GM18870 (cell line): ENCODE data around the gene ASGR1.

ENCODE experiments used
- ATAC-seq: cut with Tn5 transposase; IDR thresholded peaks from one replicate; pipeline ENCODE4 v1.9.1; 2021; ENCODE audit warnings: moderate library complexity; ENCODE audit not compliant: unreplicated experiment

Gene ASGR1

GRCh38 chr17:7216242-7217112 lies 37.3 kb upstream of the ASGR1 start:
- ATAC-seq: no peak

- ATAC-seq: no peak
These were observed 36.5 kb upstream of the ASGR1 start for GRCh38 chr17:7215652-7216180.

GRCh38 chr17:7215136-7215638 lies 36.0 kb upstream of the ASGR1 start:
- ATAC-seq: no peak

- ATAC-seq: peak; percentile 65
These were observed 35.3 kb upstream of the ASGR1 start for GRCh38 chr17:7214300-7215135.

GRCh38 chr17:7213895-7214299 lies 34.7 kb upstream of the ASGR1 start:
- ATAC-seq: peak; percentile 10

GRCh38 chr17:7211491-7212273 lies 32.5 kb upstream of the ASGR1 start:
- no peak for ATAC-seq

- no peak for ATAC-seq
These were observed 29.7 kb upstream of the ASGR1 start for GRCh38 chr17:7208754-7209460.

GRCh38 chr17:7208027-7208571 lies 28.9 kb upstream of the ASGR1 start:
- no peak for ATAC-seq

GRCh38 chr17:7207120-7208001 lies 28.2 kb upstream of the ASGR1 start:
- no peak for ATAC-seq

- ATAC-seq: no peak
These were observed 26.4 kb upstream of the ASGR1 start for GRCh38 chr17:7205561-7205960.

GRCh38 chr17:7204828-7205461 lies 25.8 kb upstream of the ASGR1 start:
- peak; percentile 56 for ATAC-seq

- ATAC-seq: no peak
These were observed 25.2 kb upstream of the ASGR1 start for GRCh38 chr17:7204336-7204735.

GRCh38 chr17:7203391-7203790 lies 24.2 kb upstream of the ASGR1 start:
- ATAC-seq: no peak

GRCh38 chr17:7196651-7197401 lies 17.7 kb upstream of the ASGR1 start:
- ATAC-seq: no peak

- ATAC-seq: no peak
These were observed 16.8 kb upstream of the ASGR1 start for GRCh38 chr17:7195971-7196370.

- ATAC-seq: no peak
These were observed 13.2 kb upstream of the ASGR1 start for GRCh38 chr17:7192271-7192937.
